ENCODE data around the gene SCIMP. TPM values are rescaled to one million over a fixed set of nuclear protein-coding genes. Genes with fewer than 3 reads are reported as not detected.

Gene SCIMP
- polyA plus RNA-seq, 1 donor (not counting 4 experiments of a cell fraction or from before 2014, with no cell fraction given) = not detected

DNA sequence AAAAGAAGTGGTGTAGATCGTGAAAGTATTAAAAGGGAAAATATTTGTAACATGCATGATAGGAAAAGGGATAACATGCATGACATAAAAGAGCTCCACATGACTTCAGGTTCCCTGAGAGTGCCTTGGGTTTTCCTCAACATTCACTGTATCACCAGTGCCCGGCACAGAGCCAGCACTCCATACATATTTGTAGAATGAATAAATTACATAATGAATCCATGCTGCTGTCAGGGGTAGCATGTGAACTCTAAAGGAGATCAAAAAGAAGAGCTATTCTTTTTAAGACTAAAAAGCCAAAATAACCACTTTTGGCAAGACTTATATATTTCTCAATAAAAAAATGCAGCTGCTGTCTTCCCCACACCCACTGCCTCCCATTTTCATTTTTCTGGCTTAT lies 40.3 kb downstream of the SCIMP start:
- no peaks in the 10 kb centered on the region for H3K9me3 ChIP-seq (ENCODE audit: control insufficient read depth, low read depth, low read length)
- H3K4me2 ChIP-seq (ENCODE audit: control insufficient read depth, extremely low read depth, insufficient read depth, low read depth, low read length) = no peak overlapping the region
- H3K4me1 ChIP-seq (ENCODE audit: control insufficient read depth, extremely low read depth, insufficient read depth, low read length) = peaks cover 6% of the 10 kb centered on the region
- FAIRE-seq (no peak), DNase-seq (ENCODE audit: low read depth, low spot score) (no peak)
- no peak overlapping the region for H3K27ac ChIP-seq (ENCODE audit: control insufficient read depth, insufficient read depth, low read length)
- no peak overlapping the region for H3K9ac ChIP-seq (ENCODE audit: control insufficient read depth, extremely low read depth, insufficient read depth, low read length)
- H3K27me3 ChIP-seq (ENCODE audit: control insufficient read depth, extremely low read depth, insufficient read depth, low read length) = no peaks in the 10 kb centered on the region
- dilution Hi-C loops (cut with MboI; ENCODE audit: extremely low pct_ligation_motif_present, low sequenced_read_pairs) = no loop called here
- no peaks in the 10 kb centered on the region for H4K20me1 ChIP-seq (ENCODE audit: control insufficient read depth, extremely low read depth, insufficient read depth, low read length)
- H3K79me2 ChIP-seq (ENCODE audit: control insufficient read depth, insufficient read depth, low read length) = peaks cover 8% of the 10 kb centered on the region
- no peak overlapping the region for H3K4me3 ChIP-seq (ENCODE audit: control insufficient read depth in 2 of 3, extremely low read depth in 1 of 3, insufficient read depth in 2 of 3, low read depth in 1 of 3, low read length in 3 of 3)
- TF ChIP-seq CTCF (optimal IDR thresholded peaks at IDR 0.05 in 1 of 3, IDR thresholded peaks at IDR 0.05 in 1 of 3, conservative IDR thresholded peaks at IDR 0.05 in 1 of 3; ENCODE audit: extremely low read depth in 1 of 3, insufficient read depth in 2 of 3, low read length in 3 of 3) (no peak), EZH2 (IDR thresholded peaks at IDR 0.05; ENCODE audit: low read length) (no peak)
- no peaks in the 10 kb centered on the region for H3K36me3 ChIP-seq (ENCODE audit: control insufficient read depth in 2 of 2, extremely low read depth in 1 of 2, insufficient read depth in 2 of 2, low read length in 2 of 2)
- no peaks in the 10 kb centered on the region for H3K9me1 ChIP-seq (ENCODE audit: control insufficient read depth, extremely low read depth, insufficient read depth, low read length)
- H2AFZ ChIP-seq (ENCODE audit: control insufficient read depth, low read length) = no peak overlapping the region

- peaks cover 8% of the 10 kb centered on the region for H3K79me2 ChIP-seq (ENCODE audit: control insufficient read depth, insufficient read depth, low read length)
- TF ChIP-seq CTCF (optimal IDR thresholded peaks at IDR 0.05 in 1 of 3, IDR thresholded peaks at IDR 0.05 in 1 of 3, conservative IDR thresholded peaks at IDR 0.05 in 1 of 3; ENCODE audit: extremely low read depth in 1 of 3, insufficient read depth in 2 of 3, low read length in 3 of 3) (peak; percentile 65 to 94 (median 87)), EZH2 (IDR thresholded peaks at IDR 0.05; ENCODE audit: low read length) (no peak)
- H3K36me3 ChIP-seq (ENCODE audit: control insufficient read depth in 2 of 2, extremely low read depth in 1 of 2, insufficient read depth in 2 of 2, low read length in 2 of 2) = peaks cover 0 to 3% of the 10 kb centered on the region in 2 experiments
- peak within 1 kb of the TSS; percentile 69 for H3K27ac ChIP-seq (ENCODE audit: control insufficient read depth, insufficient read depth, low read length)
- H3K9me1 ChIP-seq (ENCODE audit: control insufficient read depth, extremely low read depth, insufficient read depth, low read length) = no peaks in the 10 kb centered on the region
- no peaks in the 10 kb centered on the region for H3K27me3 ChIP-seq (ENCODE audit: control insufficient read depth, extremely low read depth, insufficient read depth, low read length)
- H3K4me1 ChIP-seq (ENCODE audit: control insufficient read depth, extremely low read depth, insufficient read depth, low read length) = peaks cover 6% of the 10 kb centered on the region
- FAIRE-seq = no peak
- H3K9ac ChIP-seq (ENCODE audit: control insufficient read depth, extremely low read depth, insufficient read depth, low read length) = peak within 1 kb of the TSS; percentile 82
- peak within 1 kb of the TSS; percentile 96 for H3K4me2 ChIP-seq (ENCODE audit: control insufficient read depth, extremely low read depth, insufficient read depth, low read depth, low read length)
- peaks cover 1% of the 10 kb centered on the region for H3K9me3 ChIP-seq (ENCODE audit: control insufficient read depth, low read depth, low read length)
- H2AFZ ChIP-seq (ENCODE audit: control insufficient read depth, low read length) = peak within 1 kb of the TSS; percentile 92
- peak; percentile 61 for DNase-seq (ENCODE audit: low read depth, low spot score)
- dilution Hi-C loops (cut with MboI; ENCODE audit: extremely low pct_ligation_motif_present, low sequenced_read_pairs) = no loop called here
- no peaks in the 10 kb centered on the region for H4K20me1 ChIP-seq (ENCODE audit: control insufficient read depth, extremely low read depth, insufficient read depth, low read length)
- H3K4me3 ChIP-seq (ENCODE audit: control insufficient read depth in 2 of 3, extremely low read depth in 1 of 3, insufficient read depth in 2 of 3, low read depth in 1 of 3, low read length in 3 of 3) = peak within 1 kb of the TSS; percentile 88 to 95 (median 88)
Measured at GRCh38 chr17:5191541-5192417, 42.9 kb downstream of the SCIMP start, which contains the start of gene ZNF594. Gene ZNF594 (minus strand): TSS chr17:5191868. CDS start chr17:5184256, 7,612 bp downstream.
